BE2C (cell line): ENCODE results near the gene MAB21L1.
A peak's percentile ranks its signal among the peaks of the same experiment; 100 is the strongest.

Experiments used
- DNase-seq: peaks from one replicate; pipeline ENCODE4 v3.0.0-alpha.2; 2020
- H3K27me3 ChIP-seq: fragments of 250-450 bp; sonication (Bioruptor Pico); 2 replicates; pipeline ENCODE4 v1.5.1; 2020; ENCODE audit warnings: mild to moderate bottlenecking
- H3K36me3 ChIP-seq: fragments of 250-450 bp; sonication (Bioruptor Pico); 2 replicates; pipeline ENCODE4 v1.5.1; 2020; ENCODE audit warnings: mild to moderate bottlenecking
- H3K4me1 ChIP-seq: fragments of 250-450 bp; sonication (Bioruptor Pico); 2 replicates; pipeline ENCODE4 v1.5.1; 2020
- H3K4me3 ChIP-seq: 2 replicates; pipeline ENCODE4 v1.5.1; 2011; ENCODE audit warnings: low read depth, low read length
- H3K9me3 ChIP-seq: fragments of 250-450 bp; sonication (Bioruptor Pico); 2 replicates; pipeline ENCODE4 v1.5.1; 2020
- TF ChIP-seq, protein P1 (sequence below): IDR thresholded peaks from 2 replicates; pipeline ENCODE4 v1.5.1; 2012; ENCODE audit warnings: mild to moderate bottlenecking, low read depth, low read length

Gene MAB21L1

DNA sequence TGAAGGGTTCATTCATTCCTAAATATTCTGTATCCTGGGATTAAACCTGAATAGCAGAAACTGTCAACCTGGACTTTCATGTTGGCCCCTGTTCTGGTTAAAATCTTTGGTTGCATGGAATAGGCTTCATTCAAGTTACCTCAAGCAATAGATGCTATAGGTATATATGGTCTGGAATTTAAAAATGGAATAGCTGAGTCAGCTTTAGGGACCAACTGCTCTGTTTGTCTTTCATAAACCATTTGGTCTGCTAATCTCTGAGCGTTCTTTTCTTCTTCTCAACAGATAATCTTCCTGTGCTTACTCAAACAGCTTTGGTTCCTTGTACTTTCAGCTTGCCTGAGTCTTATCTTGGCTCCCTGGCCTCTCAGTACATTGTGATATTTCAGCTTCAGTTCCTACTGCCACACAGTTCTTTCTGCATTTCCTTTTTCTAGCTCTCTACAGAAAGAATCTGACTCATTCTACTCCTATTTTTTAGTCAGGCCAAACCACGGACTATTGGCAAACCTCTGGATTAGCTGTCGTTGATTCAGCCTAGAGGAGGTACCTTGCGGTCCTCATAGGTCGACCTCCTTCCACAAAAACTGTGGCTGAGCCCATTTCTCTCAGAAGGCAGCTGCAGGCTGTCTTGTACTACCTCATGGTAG, 35.9 kb upstream of the MAB21L1 start:
- H3K4me3 ChIP-seq = no peak overlapping the region
- H3K36me3 ChIP-seq = peaks cover 3% of the 10 kb centered on the region; the same call in 1 of the 2 replicates
- H3K9me3 ChIP-seq = no peaks in the 10 kb centered on the region
- H3K27me3 ChIP-seq = no peaks in the 10 kb centered on the region
- H3K4me1 ChIP-seq = peaks cover 17% of the 10 kb centered on the region
- TF ChIP-seq, protein P1, sequence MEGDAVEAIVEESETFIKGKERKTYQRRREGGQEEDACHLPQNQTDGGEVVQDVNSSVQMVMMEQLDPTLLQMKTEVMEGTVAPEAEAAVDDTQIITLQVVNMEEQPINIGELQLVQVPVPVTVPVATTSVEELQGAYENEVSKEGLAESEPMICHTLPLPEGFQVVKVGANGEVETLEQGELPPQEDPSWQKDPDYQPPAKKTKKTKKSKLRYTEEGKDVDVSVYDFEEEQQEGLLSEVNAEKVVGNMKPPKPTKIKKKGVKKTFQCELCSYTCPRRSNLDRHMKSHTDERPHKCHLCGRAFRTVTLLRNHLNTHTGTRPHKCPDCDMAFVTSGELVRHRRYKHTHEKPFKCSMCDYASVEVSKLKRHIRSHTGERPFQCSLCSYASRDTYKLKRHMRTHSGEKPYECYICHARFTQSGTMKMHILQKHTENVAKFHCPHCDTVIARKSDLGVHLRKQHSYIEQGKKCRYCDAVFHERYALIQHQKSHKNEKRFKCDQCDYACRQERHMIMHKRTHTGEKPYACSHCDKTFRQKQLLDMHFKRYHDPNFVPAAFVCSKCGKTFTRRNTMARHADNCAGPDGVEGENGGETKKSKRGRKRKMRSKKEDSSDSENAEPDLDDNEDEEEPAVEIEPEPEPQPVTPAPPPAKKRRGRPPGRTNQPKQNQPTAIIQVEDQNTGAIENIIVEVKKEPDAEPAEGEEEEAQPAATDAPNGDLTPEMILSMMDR = no peak
- no peak for DNase-seq

DNA sequence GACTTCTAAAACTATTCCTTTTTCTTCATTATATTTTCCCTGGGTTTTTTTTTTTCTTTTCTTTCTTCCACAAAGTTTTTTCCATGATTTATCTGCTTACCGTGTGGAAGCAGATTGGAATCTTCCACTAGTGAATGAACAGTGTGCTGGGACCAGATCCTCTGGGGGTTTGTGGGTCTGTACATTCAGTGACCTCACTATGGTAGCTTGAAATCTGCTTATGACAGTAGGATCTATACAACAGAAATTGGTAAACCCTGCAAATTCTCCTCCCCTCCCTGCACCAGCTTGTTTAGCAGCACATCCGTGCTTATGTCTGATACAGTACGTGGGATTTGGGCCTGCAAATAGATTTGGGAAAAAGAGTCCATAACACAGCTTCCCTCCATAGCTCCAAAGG, 26.0 kb upstream of the MAB21L1 start:
- peak; percentile 61 for DNase-seq
- Histone ChIP-seq H3K4me3 (peak overlapping the region; percentile 28), H3K9me3 (no peaks in the 10 kb centered on the region), H3K4me1 (peaks cover 30% of the 10 kb centered on the region), H3K36me3 (no peaks in the 10 kb centered on the region), H3K27me3 (no peaks in the 10 kb centered on the region)
- TF ChIP-seq, protein P1 = no peak

DNA sequence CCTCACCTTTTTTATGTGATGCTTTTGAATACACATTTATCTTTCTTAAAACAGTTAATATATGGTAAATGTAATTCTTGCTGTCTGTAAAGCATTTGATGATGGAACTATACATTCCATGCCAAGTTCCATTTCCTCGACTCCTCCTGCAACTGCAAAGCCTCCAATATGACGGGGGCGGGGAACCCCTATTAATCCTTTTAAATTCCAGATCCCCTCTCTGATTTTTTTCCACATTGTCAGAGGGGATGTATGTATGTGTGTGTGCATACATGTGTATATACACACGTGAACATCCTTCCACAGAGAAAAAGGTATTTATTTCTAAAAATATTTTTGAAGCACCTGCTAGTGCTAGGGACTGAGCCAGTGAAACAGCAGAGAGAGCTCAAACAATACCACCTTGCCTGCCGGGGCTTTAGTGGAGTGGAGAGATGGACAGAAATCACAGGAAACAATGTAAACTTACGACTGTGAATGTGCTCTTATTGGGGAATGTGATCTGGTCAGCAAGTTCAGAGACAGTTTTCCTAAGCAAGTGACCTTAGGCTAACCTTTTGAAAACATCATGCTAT, 25.3 kb upstream of the MAB21L1 start:
- H3K4me3 ChIP-seq = peak overlapping the region; percentile 28
- H3K27me3 ChIP-seq = no peaks in the 10 kb centered on the region
- no peaks in the 10 kb centered on the region for H3K9me3 ChIP-seq
- H3K36me3 ChIP-seq = no peaks in the 10 kb centered on the region
- DNase-seq = no peak
- peaks cover 30% of the 10 kb centered on the region for H3K4me1 ChIP-seq
- TF ChIP-seq, protein P1 = no peak

DNA sequence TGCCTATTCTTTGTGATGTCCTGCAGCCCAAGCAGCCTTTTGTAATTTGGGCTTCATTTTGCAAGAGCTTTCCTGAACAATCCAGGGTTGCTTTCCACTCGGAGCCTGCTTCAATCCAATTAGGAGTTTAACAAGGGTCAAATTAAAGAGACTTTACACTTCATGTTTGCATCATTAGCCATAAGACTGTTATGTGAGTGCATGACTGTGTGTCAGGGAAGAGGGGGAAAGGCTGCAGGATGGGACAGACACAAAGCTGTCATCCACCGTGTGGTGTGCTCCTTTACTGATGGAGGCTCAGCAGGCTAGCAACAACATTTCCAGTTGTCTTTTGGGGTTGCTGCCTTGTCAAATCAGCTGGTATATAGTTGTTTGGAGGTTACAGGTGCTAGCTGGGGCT, 23.7 kb upstream of the MAB21L1 start:
- no peaks in the 10 kb centered on the region for H3K27me3 ChIP-seq
- H3K9me3 ChIP-seq = no peaks in the 10 kb centered on the region
- H3K36me3 ChIP-seq = no peaks in the 10 kb centered on the region
- TF ChIP-seq, protein P1 = no peak
- no peak overlapping the region for H3K4me3 ChIP-seq
- DNase-seq = no peak
- H3K4me1 ChIP-seq = peaks cover 30% of the 10 kb centered on the region

DNA sequence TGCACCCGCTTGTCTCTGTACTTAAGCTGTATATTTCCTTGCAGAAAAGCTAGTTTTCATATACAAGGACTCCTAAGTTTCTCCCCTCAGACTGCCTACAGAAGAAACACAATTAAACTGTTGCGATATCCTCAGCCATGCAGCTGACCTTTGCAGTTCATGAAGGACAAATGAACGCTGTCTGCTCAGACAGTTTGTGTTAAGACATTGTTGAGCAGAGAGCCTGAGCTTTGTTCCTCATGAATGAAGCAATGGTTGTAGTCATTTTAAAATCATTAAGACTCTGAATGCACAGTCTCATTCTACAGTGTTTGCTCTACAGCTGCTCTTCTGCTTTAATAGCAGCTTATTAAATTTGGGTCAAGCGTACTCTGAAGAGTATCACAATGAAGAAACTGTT, 23.2 kb upstream of the MAB21L1 start:
- Histone ChIP-seq H3K4me3 (no peak overlapping the region), H3K9me3 (no peaks in the 10 kb centered on the region), H3K36me3 (no peaks in the 10 kb centered on the region), H3K27me3 (no peaks in the 10 kb centered on the region), H3K4me1 (peaks cover 30% of the 10 kb centered on the region)
- TF ChIP-seq, protein P1 = no peak
- no peak for DNase-seq

DNA sequence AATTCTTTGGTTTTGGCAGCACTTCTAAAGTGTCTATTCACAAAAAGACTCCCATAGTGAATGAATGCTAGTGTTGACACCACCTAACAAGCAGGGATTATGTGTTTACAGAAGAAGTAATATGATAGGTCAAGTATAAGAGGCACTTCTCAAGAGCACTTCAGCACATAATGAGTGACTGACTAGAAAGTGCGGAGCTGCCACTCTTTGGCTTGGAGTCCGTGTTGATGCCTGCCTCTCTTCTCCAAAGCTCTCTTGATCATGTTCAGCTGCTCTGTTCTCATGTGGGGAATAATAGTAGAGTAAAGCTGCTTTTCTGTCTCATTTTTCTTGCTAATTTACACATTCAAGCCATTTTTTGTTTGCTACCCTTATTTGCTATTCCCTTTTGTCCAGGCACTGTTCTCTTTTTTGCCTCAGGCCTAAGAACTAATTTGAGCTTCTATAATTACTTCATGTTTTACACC, 22.7 kb upstream of the MAB21L1 start:
- Histone ChIP-seq H3K27me3 (no peaks in the 10 kb centered on the region), H3K4me3 (no peak overlapping the region), H3K4me1 (peaks cover 30% of the 10 kb centered on the region), H3K9me3 (no peaks in the 10 kb centered on the region), H3K36me3 (no peaks in the 10 kb centered on the region)
- no peak for DNase-seq
- TF ChIP-seq, protein P1 = no peak
